Kidney glomerular epithelial cell (primary cell): ENCODE results near the gene LRRC4C.

Experiments
- DNase-seq: peaks from one replicate; lab custom pipeline; 2025; lab: John Stamatoyannopoulos, UW

The LRRC4C gene

GRCh38 chr11:41250408-41250935, 209.0 kb downstream of the LRRC4C start:
- no peak for DNase-seq

GRCh38 chr11:41247621-41248020, 211.8 kb downstream of the LRRC4C start:
- no peak for DNase-seq

GRCh38 chr11:41246399-41246745, 213.1 kb downstream of the LRRC4C start:
- DNase-seq: no peak

- no peak for DNase-seq
Observed at GRCh38 chr11:41245704-41246398, 213.6 kb downstream of the LRRC4C start.

- DNase-seq: no peak
Observed at GRCh38 chr11:41245184-41245583, 214.3 kb downstream of the LRRC4C start.

- no peak for DNase-seq
Observed at GRCh38 chr11:41237382-41237781, 222.1 kb downstream of the LRRC4C start.

GRCh38 chr11:41235668-41236067, 223.8 kb downstream of the LRRC4C start:
- no peak for DNase-seq

- DNase-seq: no peak
Observed at GRCh38 chr11:41225856-41226633, 233.4 kb downstream of the LRRC4C start.

GRCh38 chr11:41222236-41222635, 237.2 kb downstream of the LRRC4C start:
- DNase-seq: no peak

GRCh38 chr11:41206388-41206787, 253.1 kb downstream of the LRRC4C start:
- DNase-seq: no peak

GRCh38 chr11:41201156-41201555, 258.3 kb downstream of the LRRC4C start:
- peak; percentile 28 for DNase-seq

GRCh38 chr11:41190437-41191082, 268.9 kb downstream of the LRRC4C start:
- DNase-seq: no peak

GRCh38 chr11:41189701-41190436, 269.6 kb downstream of the LRRC4C start:
- DNase-seq: no peak

- DNase-seq: no peak
Observed at GRCh38 chr11:41177791-41178190, 281.7 kb downstream of the LRRC4C start.

- DNase-seq: no peak
Observed at GRCh38 chr11:41175304-41175972, 284.0 kb downstream of the LRRC4C start.

- no peak for DNase-seq
Observed at GRCh38 chr11:41146326-41146725, 313.1 kb downstream of the LRRC4C start.

GRCh38 chr11:41145420-41145819, 314.0 kb downstream of the LRRC4C start:
- DNase-seq: no peak

- no peak for DNase-seq
Observed at GRCh38 chr11:41134971-41135370, 324.5 kb downstream of the LRRC4C start.

GRCh38 chr11:41133023-41133422, 326.4 kb downstream of the LRRC4C start:
- no peak for DNase-seq

- DNase-seq: no peak
Observed at GRCh38 chr11:41121600-41121999, 337.9 kb downstream of the LRRC4C start.

GRCh38 chr11:41119484-41119883, 340.0 kb downstream of the LRRC4C start:
- no peak for DNase-seq

GRCh38 chr11:41118521-41118920, 340.9 kb downstream of the LRRC4C start:
- no peak for DNase-seq
